GM06990 (cell line): ENCODE measurements around the gene SNRPA.
"Not testable (repeated sequence)": the region's sequence is repeated elsewhere in the genome, so short reads cannot be mapped to it uniquely, and the experiment has no call there.

ENCODE experiments used
- DNase-seq: peaks from one replicate; pipeline ENCODE4 v3.0.0-alpha.2; 2011; ENCODE audit not compliant: insufficient read length; ENCODE audit errors: extremely low read depth
- H3K27me3 ChIP-seq: replicated peaks from 2 replicates; pipeline ENCODE4 v1.6.0; 2011; ENCODE audit warnings: low read length; ENCODE audit not compliant: control insufficient read depth, insufficient read depth
- H3K36me3 ChIP-seq: 2 replicates; pipeline ENCODE4 v1.5.1; 2011; ENCODE audit warnings: low read length; ENCODE audit not compliant: control insufficient read depth, insufficient read depth
- H3K4me3 ChIP-seq: replicated peaks from 2 replicates; pipeline ENCODE4 v1.5.1; 2011; ENCODE audit warnings: low read depth, mild to moderate bottlenecking, control low read depth, low read length
- CTCF ChIP-seq: IDR thresholded peaks from 2 replicates; pipeline ENCODE4 v1.5.1; 2011; ENCODE audit warnings: low read length, control low read depth, mild to moderate bottlenecking, inconsistent platforms; ENCODE audit not compliant: insufficient read depth, poor library complexity, severe bottlenecking

Gene SNRPA

GRCh38 chr19:40723661-40724254 is 27.2 kb upstream of the SNRPA start:
- Histone ChIP-seq H3K36me3 (peaks cover 4% of the 10 kb centered on the region), H3K4me3 (no peak overlapping the region), H3K27me3 (no peaks in the 10 kb centered on the region)
- DNase-seq: no peak
- no peak for TF ChIP-seq CTCF

GRCh38 chr19:40724315-40724714 is 26.7 kb upstream of the SNRPA start:
- no peak for DNase-seq
- TF ChIP-seq CTCF: no peak
- no peaks in the 10 kb centered on the region for H3K27me3 ChIP-seq
- H3K36me3 ChIP-seq: peaks cover 6% of the 10 kb centered on the region
- H3K4me3 ChIP-seq: no peak overlapping the region

- Histone ChIP-seq H3K36me3 (peaks cover 6% of the 10 kb centered on the region), H3K4me3 (no peak overlapping the region), H3K27me3 (no peaks in the 10 kb centered on the region)
- no peak for DNase-seq
- TF ChIP-seq CTCF: no peak
Observed at GRCh38 chr19:40724855-40725254, 26.1 kb upstream of the SNRPA start.

- Histone ChIP-seq H3K36me3 (peaks cover 6% of the 10 kb centered on the region), H3K4me3 (no peak overlapping the region), H3K27me3 (no peaks in the 10 kb centered on the region)
- DNase-seq: no peak
- TF ChIP-seq CTCF: no peak
Observed at GRCh38 chr19:40726279-40726678, 24.7 kb upstream of the SNRPA start.

- not testable (repeated sequence) for H3K4me3 ChIP-seq, H3K27me3 ChIP-seq, DNase-seq
- peaks cover 15% of the 10 kb centered on the region for H3K36me3 ChIP-seq
Observed at GRCh38 chr19:40730065-40730464, 20.9 kb upstream of the SNRPA start.

- not testable (repeated sequence) for H3K4me3 ChIP-seq, DNase-seq, H3K27me3 ChIP-seq
- peaks cover 19% of the 10 kb centered on the region for H3K36me3 ChIP-seq
Observed at GRCh38 chr19:40732304-40732703, 18.7 kb upstream of the SNRPA start.

- H3K4me3 ChIP-seq: no peak overlapping the region
- no peaks in the 10 kb centered on the region for H3K27me3 ChIP-seq
- TF ChIP-seq CTCF: no peak
- peaks cover 22% of the 10 kb centered on the region for H3K36me3 ChIP-seq
- no peak for DNase-seq
Observed at GRCh38 chr19:40733149-40733548, 17.9 kb upstream of the SNRPA start.
